ENCODE data around the gene ALK.

DNA sequence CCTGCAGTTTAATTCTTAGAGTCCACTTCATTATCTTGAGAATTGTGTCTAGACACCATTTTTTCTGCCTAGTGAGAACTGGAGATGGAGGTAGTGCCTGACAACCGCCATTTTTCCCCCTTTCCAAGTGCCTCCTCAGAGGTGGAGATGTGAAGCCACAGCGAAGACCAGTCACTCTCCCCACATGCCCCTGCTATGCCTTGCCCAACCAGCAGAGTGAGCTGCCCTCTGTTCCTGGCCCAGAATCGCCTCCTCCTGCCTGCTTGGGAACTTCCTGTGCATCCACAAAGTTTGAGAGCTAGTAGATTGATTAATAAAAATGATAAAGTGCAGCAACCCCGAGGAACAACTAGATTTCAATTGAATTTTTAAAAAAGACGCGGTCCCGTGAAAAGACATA is 682.9 kb downstream of the ALK start:
- TF ChIP-seq POLR2A (IDR thresholded peaks at IDR 0.05; ENCODE audit: extremely low read depth, insufficient read length), result no peak
- TF ChIP-seq, protein P1, sequence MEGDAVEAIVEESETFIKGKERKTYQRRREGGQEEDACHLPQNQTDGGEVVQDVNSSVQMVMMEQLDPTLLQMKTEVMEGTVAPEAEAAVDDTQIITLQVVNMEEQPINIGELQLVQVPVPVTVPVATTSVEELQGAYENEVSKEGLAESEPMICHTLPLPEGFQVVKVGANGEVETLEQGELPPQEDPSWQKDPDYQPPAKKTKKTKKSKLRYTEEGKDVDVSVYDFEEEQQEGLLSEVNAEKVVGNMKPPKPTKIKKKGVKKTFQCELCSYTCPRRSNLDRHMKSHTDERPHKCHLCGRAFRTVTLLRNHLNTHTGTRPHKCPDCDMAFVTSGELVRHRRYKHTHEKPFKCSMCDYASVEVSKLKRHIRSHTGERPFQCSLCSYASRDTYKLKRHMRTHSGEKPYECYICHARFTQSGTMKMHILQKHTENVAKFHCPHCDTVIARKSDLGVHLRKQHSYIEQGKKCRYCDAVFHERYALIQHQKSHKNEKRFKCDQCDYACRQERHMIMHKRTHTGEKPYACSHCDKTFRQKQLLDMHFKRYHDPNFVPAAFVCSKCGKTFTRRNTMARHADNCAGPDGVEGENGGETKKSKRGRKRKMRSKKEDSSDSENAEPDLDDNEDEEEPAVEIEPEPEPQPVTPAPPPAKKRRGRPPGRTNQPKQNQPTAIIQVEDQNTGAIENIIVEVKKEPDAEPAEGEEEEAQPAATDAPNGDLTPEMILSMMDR (IDR thresholded peaks at IDR 0.05; ENCODE audit: low read depth, low read length), result peak; percentile 78
- TF ChIP-seq, protein P2, sequence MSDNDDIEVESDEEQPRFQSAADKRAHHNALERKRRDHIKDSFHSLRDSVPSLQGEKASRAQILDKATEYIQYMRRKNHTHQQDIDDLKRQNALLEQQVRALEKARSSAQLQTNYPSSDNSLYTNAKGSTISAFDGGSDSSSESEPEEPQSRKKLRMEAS (IDR thresholded peaks at IDR 0.05; ENCODE audit: low read depth, low read length), result no peak
- no peak for TF ChIP-seq MYC (IDR thresholded peaks at IDR 0.05; ENCODE audit: low read depth, low read length)

Data from NB4 (cell line).